ENCODE results near the gene JADE3. TPM values are rescaled to one million over a fixed set of nuclear protein-coding genes. Genes with fewer than 3 reads are reported as not detected.

The JADE3 gene
- total RNA-seq, 2 experiments from 2014 or later: 0.51 to 0.74 TPM

- no peaks in the 10 kb centered on the region for H3K36me3 Mint-ChIP-seq (ENCODE audit: low read depth)
- H3K9me3 Mint-ChIP-seq: no peaks in the 10 kb centered on the region
- intact Hi-C loops (cut with micrococcal nuclease): no loop called here
- H3K4me3 Mint-ChIP-seq: no peak overlapping the region
- no peak for ATAC-seq
- no peak for TF ChIP-seq CTCF (IDR thresholded peaks at IDR 0.05)
- H3K27me3 Mint-ChIP-seq: no peaks in the 10 kb centered on the region
- no peak overlapping the region for H3K27ac Mint-ChIP-seq
- DNase-seq: no peak
- H3K4me1 Mint-ChIP-seq (ENCODE audit: low read depth): no peaks in the 10 kb centered on the region
- ChIA-PET POLR2A (no interaction called here), CTCF (no interaction called here)
Observed at GRCh38 chrX:47098338-47099094, 186.3 kb downstream of the JADE3 start.

- no peak for TF ChIP-seq CTCF (IDR thresholded peaks at IDR 0.05)
- Mint-ChIP-seq H3K4me1 (ENCODE audit: low read depth) (no peaks in the 10 kb centered on the region), H3K36me3 (ENCODE audit: low read depth) (no peaks in the 10 kb centered on the region), H3K4me3 (no peak overlapping the region), H3K27ac (no peak overlapping the region), H3K27me3 (no peaks in the 10 kb centered on the region), H3K9me3 (no peaks in the 10 kb centered on the region)
- POLR2A ChIA-PET: no interaction called here
- no peak for DNase-seq
- CTCF ChIA-PET: no interaction called here
- intact Hi-C loops (cut with micrococcal nuclease): no loop called here
- no peak for ATAC-seq
Observed at GRCh38 chrX:47101206-47101605, 189.0 kb downstream of the JADE3 start.

Other genes starting within 250 kb of the JADE3 start
- gene SLC9A7, start 153.3 kb upstream of the JADE3 start, total RNA-seq: 10 to 100 TPM; 16.9 to 17.0 TPM
- 1 to 10 TPM; 5.1 to 5.5 TPM for gene RP2, start 75.4 kb upstream of the JADE3 start, total RNA-seq
- not detected for gene RGN, start 166.0 kb downstream of the JADE3 start, total RNA-seq
- 10 to 100 TPM; 82.9 to 89.8 TPM for gene NDUFB11, start 232.3 kb downstream of the JADE3 start, total RNA-seq
- 10 to 100 TPM; 66.4 to 66.7 TPM for gene RBM10, start 232.8 kb downstream of the JADE3 start, total RNA-seq

All from activated CD8-positive, alpha-beta T cell treated with anti-CD3 and anti-CD28 coated beads for 36 hours (primary cell).